SIG-M5 treated with dmso at 0.1 percent for 504 hours (cell line): ENCODE measurements around the gene BTNL8.
A peak's percentile ranks its signal among the peaks of the same experiment; 100 is the strongest.
"Not testable (repeated sequence)": the region's sequence is repeated elsewhere in the genome, so short reads cannot be mapped to it uniquely, and the experiment has no call there.

ENCODE experiments used
- DNase-seq: peaks from one replicate; lab custom pipeline; 2025; ENCODE audit not compliant: unreplicated experiment; lab: John Stamatoyannopoulos, UW

The BTNL8 gene

GRCh38 chr5:180874804-180875582 lies 24.0 kb upstream of the BTNL8 start:
- no peak for DNase-seq

GRCh38 chr5:180875860-180876426 lies 23.0 kb upstream of the BTNL8 start:
- no peak for DNase-seq

GRCh38 chr5:180885845-180886529 lies 13.0 kb upstream of the BTNL8 start:
- peak; percentile 13 for DNase-seq

GRCh38 chr5:180889381-180889780 lies 9.6 kb upstream of the BTNL8 start:
- DNase-seq = peak; percentile 16

GRCh38 chr5:180895330-180895729 lies 3.6 kb upstream of the BTNL8 start:
- not testable (repeated sequence) for DNase-seq

- DNase-seq = no peak
Measured at GRCh38 chr5:180900178-180900577, 1.2 kb downstream of the BTNL8 start.

GRCh38 chr5:180901319-180902009 lies 2.5 kb downstream of the BTNL8 start:
- no peak for DNase-seq

- DNase-seq = no peak
Measured at GRCh38 chr5:180908400-180908799, 9.4 kb downstream of the BTNL8 start.

- DNase-seq = peak; percentile 34
Measured at GRCh38 chr5:180908998-180909731, 10.2 kb downstream of the BTNL8 start.

GRCh38 chr5:180909782-180910181 lies 10.8 kb downstream of the BTNL8 start:
- no peak for DNase-seq

GRCh38 chr5:180910182-180910581 lies 11.2 kb downstream of the BTNL8 start:
- DNase-seq = no peak

- DNase-seq = no peak
Measured at GRCh38 chr5:180910735-180911134, 11.8 kb downstream of the BTNL8 start.

- DNase-seq = no peak
Measured at GRCh38 chr5:180914646-180915045, 15.7 kb downstream of the BTNL8 start.

GRCh38 chr5:180915924-180916323 lies 17.0 kb downstream of the BTNL8 start:
- DNase-seq = peak; percentile 15

- no peak for DNase-seq
Measured at GRCh38 chr5:180918380-180918779, 19.4 kb downstream of the BTNL8 start.

GRCh38 chr5:180920710-180921109 lies 21.8 kb downstream of the BTNL8 start:
- DNase-seq = no peak

GRCh38 chr5:180922932-180923331 lies 24.0 kb downstream of the BTNL8 start:
- no peak for DNase-seq

- DNase-seq = no peak
Measured at GRCh38 chr5:180932660-180933059, 33.7 kb downstream of the BTNL8 start.

- DNase-seq = no peak
Measured at GRCh38 chr5:180935203-180935602, 36.2 kb downstream of the BTNL8 start.

GRCh38 chr5:180938294-180938693 lies 39.3 kb downstream of the BTNL8 start:
- no peak for DNase-seq
